HAP-1 (cell line): ENCODE results near the gene KMT5B.
A peak's percentile ranks its signal among the peaks of the same experiment; 100 is the strongest.

ENCODE experiments used
- DNase-seq, 2 experiments: peaks; one replicate each; pipeline ENCODE4 v3.0.0-alpha.2; 2016 to 2020; ENCODE audit warnings: low spot score in 2 of 2
- H3K27me3 ChIP-seq: fragments of 250-450 bp; sonication (Bioruptor Pico); 2 replicates; pipeline ENCODE4 v1.5.1; 2020; ENCODE audit warnings: low read depth, mild to moderate bottlenecking, moderate library complexity
- H3K36me3 ChIP-seq: fragments of 250-450 bp; sonication (Bioruptor Pico); replicated peaks from 2 replicates; pipeline ENCODE4 v1.5.1; 2020; ENCODE audit warnings: mild to moderate bottlenecking
- H3K4me1 ChIP-seq: fragments of 250-450 bp; sonication (Bioruptor Pico); 2 replicates; pipeline ENCODE4 v1.5.1; 2020; ENCODE audit warnings: mild to moderate bottlenecking
- H3K4me3 ChIP-seq: fragments of 250-450 bp; sonication (Bioruptor Pico); 2 replicates; pipeline ENCODE4 v1.5.1; 2020; ENCODE audit warnings: mild to moderate bottlenecking, moderate library complexity
- H3K9me3 ChIP-seq: fragments of 250-450 bp; sonication (Bioruptor Pico); 2 replicates; pipeline ENCODE4 v1.5.1; 2020; ENCODE audit warnings: mild to moderate bottlenecking, moderate library complexity
- in situ Hi-C: fragments of 300-500 bp; cut with MboI; formaldehyde crosslinking; loops from 3 replicates; pipeline ENCODE4 v1.14.3; 2020; ENCODE audit warnings: low sequenced_read_pairs, inconsistent platforms, mixed read lengths

The KMT5B gene

DNA sequence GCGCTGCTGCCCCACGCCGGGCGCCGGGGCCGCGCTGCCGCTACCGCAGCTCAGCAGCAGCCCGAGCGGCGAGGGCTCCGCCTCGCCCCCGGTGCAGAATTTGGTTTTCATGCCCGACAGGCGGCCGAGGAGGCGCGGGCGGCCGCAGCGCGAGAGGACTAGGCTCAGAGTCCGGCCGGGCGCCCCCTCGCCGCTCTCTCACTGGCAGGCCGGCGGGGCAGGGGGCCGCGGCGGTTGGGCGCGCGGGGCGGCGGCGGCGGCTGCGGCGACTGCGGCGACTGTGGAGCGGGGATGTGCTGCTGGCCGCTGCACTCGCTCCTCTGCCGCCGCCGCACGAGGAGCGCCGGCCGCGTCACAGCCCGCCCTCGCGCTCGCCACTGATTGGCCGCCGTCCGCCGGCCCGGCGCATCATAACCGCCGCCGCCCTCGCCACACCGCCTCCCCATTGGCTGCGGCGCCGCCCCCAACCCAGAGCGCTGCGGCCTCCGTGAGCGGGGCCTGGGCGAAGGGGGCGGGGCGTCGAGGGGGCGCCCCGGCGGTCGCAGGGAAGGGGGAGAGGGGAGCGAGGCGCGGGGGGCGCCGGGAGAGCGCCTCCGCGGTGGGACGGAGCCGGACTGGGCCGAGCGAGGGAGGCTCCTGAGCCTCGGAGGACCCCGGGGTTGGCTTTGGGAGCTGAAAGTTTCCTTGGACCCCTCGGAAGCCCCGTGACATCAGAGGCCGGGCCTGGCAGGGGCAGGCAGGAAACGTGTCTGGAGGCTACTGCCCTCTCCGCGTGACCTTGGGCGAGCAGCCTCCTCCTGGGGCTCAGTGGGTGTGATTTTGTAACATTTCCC, 91.8 kb downstream of the KMT5B start, which contains the start of gene CHKA:
TSS of gene CHKA (minus strand) at position 322 of the 833 bp plus-strand sequence. CDS start at position 111, 211 bp downstream.
- in situ Hi-C loops = no loop called here
- Histone ChIP-seq H3K27me3 (no peaks in the 10 kb centered on the region), H3K9me3 (no peaks in the 10 kb centered on the region), H3K4me1 (peaks cover 37% of the 10 kb centered on the region), H3K36me3 (no peaks in the 10 kb centered on the region; the same call in 1 of the 2 replicates), H3K4me3 (peak within 1 kb of the TSS; percentile 38)
- DNase-seq = peak; percentile 88 to 95

DNA sequence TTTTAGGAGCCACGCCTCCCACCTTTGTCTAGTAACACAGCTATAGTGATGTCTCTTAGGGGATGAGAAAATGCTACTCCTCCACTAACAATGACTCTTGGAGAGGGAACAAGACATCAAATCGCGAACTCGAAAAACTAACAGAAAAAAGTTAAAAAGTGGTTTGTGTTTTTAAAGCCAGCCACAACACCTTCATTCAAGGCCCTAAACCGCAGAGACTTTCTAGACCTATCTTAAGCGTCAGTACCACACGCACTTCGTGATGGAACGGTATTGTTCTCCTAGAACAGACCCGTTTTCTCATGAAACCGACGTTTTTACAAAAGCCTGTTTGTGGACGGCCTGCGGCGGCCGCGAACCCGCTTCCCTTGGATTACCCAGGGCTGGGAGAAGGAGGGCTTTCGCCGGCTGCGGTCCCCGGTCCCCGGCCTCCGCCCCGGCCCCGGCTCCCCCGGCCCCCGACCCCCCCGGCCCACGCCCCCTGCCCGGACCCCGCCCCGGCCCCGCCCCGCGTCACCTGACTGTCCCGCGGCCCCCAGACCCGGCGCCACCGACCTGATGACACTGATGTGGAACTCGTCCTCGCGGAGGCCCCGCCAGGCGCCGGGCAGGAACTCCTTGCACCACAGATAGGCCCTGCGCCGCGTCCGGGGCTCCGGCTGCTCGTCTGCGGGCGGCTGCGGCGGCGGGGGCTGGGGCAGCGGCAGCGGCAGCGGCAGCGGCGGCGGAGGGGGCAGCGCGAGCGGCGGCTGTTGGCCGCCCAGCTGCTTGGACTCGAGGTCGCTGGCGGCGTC, 92.6 kb downstream of the KMT5B start:
- Histone ChIP-seq H3K4me3 (peak overlapping the region; percentile 38), H3K36me3 (no peaks in the 10 kb centered on the region; the same call in 1 of the 2 replicates), H3K27me3 (no peaks in the 10 kb centered on the region), H3K4me1 (peaks cover 34% of the 10 kb centered on the region), H3K9me3 (no peaks in the 10 kb centered on the region)
- DNase-seq = peak; percentile 37 to 72
- in situ Hi-C loops = no loop called here

GRCh38 chr11:68118706-68119448, 94.2 kb downstream of the KMT5B start:
- peak; percentile 53 to 64 for DNase-seq
- Histone ChIP-seq H3K36me3 (no peaks in the 10 kb centered on the region; the same call in 1 of the 2 replicates), H3K27me3 (no peaks in the 10 kb centered on the region), H3K4me1 (peaks cover 34% of the 10 kb centered on the region), H3K4me3 (peak overlapping the region; percentile 38), H3K9me3 (no peaks in the 10 kb centered on the region)
- in situ Hi-C loops = no loop called here

- Histone ChIP-seq H3K4me3 (no peak overlapping the region), H3K9me3 (no peaks in the 10 kb centered on the region), H3K36me3 (peaks cover 3% of the 10 kb centered on the region), H3K27me3 (no peaks in the 10 kb centered on the region), H3K4me1 (peaks cover 33% of the 10 kb centered on the region)
- in situ Hi-C loops = no loop called here
- no peak for DNase-seq
These were observed 95.1 kb downstream of the KMT5B start for GRCh38 chr11:68117853-68118470.

- Histone ChIP-seq H3K27me3 (no peaks in the 10 kb centered on the region), H3K4me1 (peaks cover 25% of the 10 kb centered on the region), H3K9me3 (no peaks in the 10 kb centered on the region), H3K4me3 (no peak overlapping the region), H3K36me3 (peaks cover 3% of the 10 kb centered on the region)
- DNase-seq = no peak
- in situ Hi-C loops = no loop called here
These were observed 96.1 kb downstream of the KMT5B start for GRCh38 chr11:68116974-68117373.

GRCh38 chr11:68116126-68116525, 97.0 kb downstream of the KMT5B start:
- in situ Hi-C loops = no loop called here
- Histone ChIP-seq H3K27me3 (no peaks in the 10 kb centered on the region), H3K9me3 (no peaks in the 10 kb centered on the region), H3K36me3 (peaks cover 3% of the 10 kb centered on the region), H3K4me3 (no peak overlapping the region), H3K4me1 (peaks cover 22% of the 10 kb centered on the region)
- DNase-seq = no peak

DNA sequence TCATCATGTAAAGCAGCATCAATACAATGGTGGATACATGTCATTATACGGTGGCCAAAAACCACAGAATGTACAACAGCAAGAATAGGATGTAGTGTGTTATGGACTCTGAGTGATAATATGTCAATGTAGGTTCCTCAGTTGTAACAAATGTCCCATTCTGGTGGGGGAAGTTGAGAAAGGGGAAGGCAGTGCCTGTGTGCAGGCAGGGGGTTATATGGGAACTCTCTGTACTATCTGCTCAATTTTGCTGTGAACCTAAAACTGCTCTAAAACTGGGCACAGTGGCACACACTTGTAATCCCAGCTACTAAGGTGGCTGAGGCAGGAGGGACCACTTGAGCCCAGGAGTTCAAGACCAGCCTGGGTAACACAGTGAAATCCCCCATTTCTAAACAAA, 97.8 kb downstream of the KMT5B start:
- in situ Hi-C loops = no loop called here
- H3K4me3 ChIP-seq = no peak overlapping the region
- H3K27me3 ChIP-seq = no peaks in the 10 kb centered on the region
- no peaks in the 10 kb centered on the region for H3K9me3 ChIP-seq
- no peak for DNase-seq
- H3K4me1 ChIP-seq = peaks cover 22% of the 10 kb centered on the region
- peaks cover 3% of the 10 kb centered on the region for H3K36me3 ChIP-seq

DNA sequence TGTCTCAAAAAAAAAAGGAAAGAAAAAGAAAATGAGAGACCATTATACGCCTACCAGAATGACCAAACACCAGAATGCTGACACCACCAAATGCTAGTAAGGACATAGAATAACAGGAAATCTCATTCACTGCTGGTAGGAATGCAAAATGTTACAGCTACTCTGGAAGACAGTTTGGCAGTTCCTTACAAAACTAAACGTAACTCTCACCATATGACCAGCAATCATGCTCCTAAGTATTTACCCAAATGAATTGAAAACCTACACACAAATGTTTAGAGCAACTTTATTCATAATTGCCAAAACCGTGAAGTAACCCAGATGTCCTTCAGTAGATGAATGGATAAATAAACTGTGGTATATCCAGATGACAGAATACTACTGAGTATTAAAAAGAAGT, 99.1 kb downstream of the KMT5B start:
- peaks cover 3% of the 10 kb centered on the region for H3K36me3 ChIP-seq
- DNase-seq = no peak
- no peak overlapping the region for H3K4me3 ChIP-seq
- no peaks in the 10 kb centered on the region for H3K9me3 ChIP-seq
- in situ Hi-C loops = no loop called here
- no peaks in the 10 kb centered on the region for H3K27me3 ChIP-seq
- H3K4me1 ChIP-seq = peaks cover 22% of the 10 kb centered on the region

GRCh38 chr11:68107689-68108088, 105.4 kb downstream of the KMT5B start:
- in situ Hi-C loops = no loop called here
- Histone ChIP-seq H3K27me3 (no peaks in the 10 kb centered on the region), H3K4me1 (no peaks in the 10 kb centered on the region), H3K9me3 (no peaks in the 10 kb centered on the region), H3K36me3 (peaks cover 2% of the 10 kb centered on the region), H3K4me3 (no peak overlapping the region)
- DNase-seq = no peak

- no peaks in the 10 kb centered on the region for H3K4me1 ChIP-seq
- peaks cover 2% of the 10 kb centered on the region for H3K36me3 ChIP-seq
- no peaks in the 10 kb centered on the region for H3K27me3 ChIP-seq
- in situ Hi-C loops = no loop called here
- DNase-seq = no peak
- no peaks in the 10 kb centered on the region for H3K9me3 ChIP-seq
- H3K4me3 ChIP-seq = no peak overlapping the region
These were observed 106.7 kb downstream of the KMT5B start for GRCh38 chr11:68106165-68106940.
